ENCODE results near the gene CST3.

DNA sequence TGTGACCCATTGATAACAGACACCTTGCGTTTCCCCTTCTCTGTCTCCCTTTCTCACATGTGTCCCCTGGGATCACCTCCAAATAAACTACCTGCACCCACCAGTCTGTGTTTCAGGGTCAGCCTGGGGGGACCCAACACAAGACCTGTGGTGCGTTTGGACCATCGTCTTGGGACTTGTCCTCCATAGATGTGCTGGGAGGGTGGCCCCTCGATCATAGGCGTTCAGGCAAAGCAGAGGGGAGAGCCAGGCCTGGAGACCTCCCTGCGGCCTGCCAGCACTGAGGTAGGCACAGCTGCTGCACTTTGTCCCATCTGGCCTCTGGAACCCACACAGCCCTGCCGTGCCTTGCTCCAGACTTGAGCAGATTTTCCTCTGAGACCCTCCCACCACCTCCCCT lies 50.1 kb downstream of the CST3 start:
- TF ChIP-seq EZH2 (optimal IDR thresholded peaks at IDR 0.05; ENCODE audit: low read depth, low read length) (no peak), EZH2phosphoT487 (IDR thresholded peaks at IDR 0.05; ENCODE audit: low read length) (no peak)
- TF ChIP-seq, protein P1, sequence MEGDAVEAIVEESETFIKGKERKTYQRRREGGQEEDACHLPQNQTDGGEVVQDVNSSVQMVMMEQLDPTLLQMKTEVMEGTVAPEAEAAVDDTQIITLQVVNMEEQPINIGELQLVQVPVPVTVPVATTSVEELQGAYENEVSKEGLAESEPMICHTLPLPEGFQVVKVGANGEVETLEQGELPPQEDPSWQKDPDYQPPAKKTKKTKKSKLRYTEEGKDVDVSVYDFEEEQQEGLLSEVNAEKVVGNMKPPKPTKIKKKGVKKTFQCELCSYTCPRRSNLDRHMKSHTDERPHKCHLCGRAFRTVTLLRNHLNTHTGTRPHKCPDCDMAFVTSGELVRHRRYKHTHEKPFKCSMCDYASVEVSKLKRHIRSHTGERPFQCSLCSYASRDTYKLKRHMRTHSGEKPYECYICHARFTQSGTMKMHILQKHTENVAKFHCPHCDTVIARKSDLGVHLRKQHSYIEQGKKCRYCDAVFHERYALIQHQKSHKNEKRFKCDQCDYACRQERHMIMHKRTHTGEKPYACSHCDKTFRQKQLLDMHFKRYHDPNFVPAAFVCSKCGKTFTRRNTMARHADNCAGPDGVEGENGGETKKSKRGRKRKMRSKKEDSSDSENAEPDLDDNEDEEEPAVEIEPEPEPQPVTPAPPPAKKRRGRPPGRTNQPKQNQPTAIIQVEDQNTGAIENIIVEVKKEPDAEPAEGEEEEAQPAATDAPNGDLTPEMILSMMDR (IDR thresholded peaks at IDR 0.05; ENCODE audit: low read length), result no peak

Measured in MM.1S (cell line).